K562 (cell line): ENCODE results near the gene TMPO. TPM values are rescaled to one million over a fixed set of nuclear protein-coding genes. Genes with fewer than 3 reads are reported as not detected.

Source experiments
- ATAC-seq: fragments of 200-7000 bp; cut with Tn5 transposase; 3 replicates; pipeline ENCODE4 v1.9.1; 2020; ENCODE audit warnings: moderate library complexity
- BruUV-seq: library from RNA; stranded (reverse); fragments of 400-500 nt; replicated peaks from 2 replicates; lab custom pipeline; 2021; lab: Mats Ljungman, UMichigan
- CTCF ChIA-PET: fragments of 300-600 bp; formaldehyde crosslinking; extraction: SDS; loops from one replicate; lab custom pipeline; 2021; ENCODE audit warnings: low intra/inter-chr PET ratio; lab: Yijun Ruan, JAX
- POLR2A ChIA-PET: fragments of 300-600, 350-650 bp; sonication (Branson Sonifier 250); formaldehyde crosslinking; extraction: SDS; loops from one replicate; lab custom pipeline; 2021; ENCODE audit warnings: antibody characterized with exemption, inconsistent platforms; lab: Yijun Ruan, JAX
- DNase-seq, 4 experiments: peaks; one replicate each; pipeline versions ENCODE4 v3.0.0 to v3.0.0-alpha.2; 2011 to 2018; ENCODE audit warnings: low spot score in 3 of 4, mixed read lengths in 3 of 4; ENCODE audit errors: extremely low read depth in 1 of 4
- FAIRE-seq: peaks from 2 replicates; lab custom pipeline; 2011; peaks lifted over from hg19 to GRCh38; lab: Jason Lieb, UNC
- H2AFZ ChIP-seq: 2 replicates; pipeline ENCODE4 v1.6.0; 2011; ENCODE audit warnings: low read depth, low read length, control low read depth, inconsistent platforms
- H3K27ac ChIP-seq: fragments of 200-600 bp; 3 replicates; pipeline ENCODE4 v1.8.0; 2011; ENCODE audit warnings: low read depth, mild to moderate bottlenecking, control low read depth, inconsistent platforms, low read length, moderate library complexity, mixed read lengths; ENCODE audit errors: extremely low read depth
- H3K27me3 ChIP-seq, 2 experiments: fragments of 300-600 bp in 1 of 2; 2 replicates in 1 of 2; 3 replicates in 1 of 2; pipeline versions ENCODE4 v1.6.0 to v1.8.0; 2011; ENCODE audit warnings: inconsistent platforms in 2 of 2, low read length in 2 of 2, mild to moderate bottlenecking in 1 of 2, mixed read lengths in 1 of 2, moderate library complexity in 1 of 2; ENCODE audit not compliant: control insufficient read depth in 2 of 2, insufficient read depth in 2 of 2
- H3K36me3 ChIP-seq: fragments of 300-600 bp; 3 replicates; pipeline ENCODE4 v1.8.0; 2011; ENCODE audit warnings: mild to moderate bottlenecking, low read length, inconsistent platforms; ENCODE audit not compliant: control insufficient read depth, insufficient read depth
- H3K4me1 ChIP-seq, 2 experiments: fragments of 200-600 bp in 1 of 2; replicated peaks in 1 of 2; 2 replicates in 1 of 2; 3 replicates in 1 of 2; pipeline versions ENCODE4 v1.5.1 to v1.8.0; 2011; ENCODE audit warnings: inconsistent platforms in 2 of 2, low read length in 2 of 2, mild to moderate bottlenecking in 1 of 2, mixed read lengths in 1 of 2, moderate library complexity in 1 of 2; ENCODE audit not compliant: control insufficient read depth in 2 of 2, insufficient read depth in 2 of 2
- H3K4me2 ChIP-seq: 2 replicates; pipeline ENCODE4 v1.6.1; 2011; ENCODE audit warnings: low read length, control low read depth, inconsistent platforms, mixed read lengths; ENCODE audit not compliant: insufficient read depth
- H3K4me3 ChIP-seq: fragments of 200-600 bp; sonication (generic), shearing (Covaris generic); 2 replicates; pipeline ENCODE4 v1.5.1; 2016; ENCODE audit warnings: control low read depth, inconsistent platforms
- H3K79me2 ChIP-seq: fragments of 200-600 bp; 3 replicates; pipeline ENCODE4 v1.8.0; 2011; ENCODE audit warnings: low read length, inconsistent platforms; ENCODE audit not compliant: control insufficient read depth, insufficient read depth
- H3K9ac ChIP-seq, 2 experiments: 2 replicates each; pipeline versions ENCODE4 v1.6.0 to v1.6.1; 2011; ENCODE audit warnings: low read depth in 2 of 2, low read length in 2 of 2, control low read depth in 1 of 2, inconsistent platforms in 1 of 2, mild to moderate bottlenecking in 1 of 2, mixed read lengths in 1 of 2; ENCODE audit not compliant: insufficient read depth in 1 of 2
- H3K9me1 ChIP-seq: one replicate; pipeline ENCODE4 v1.6.0; 2011; ENCODE audit warnings: inconsistent platforms, mild to moderate bottlenecking, low read length, moderate library complexity; ENCODE audit not compliant: control insufficient read depth, insufficient read depth
- H3K9me3 ChIP-seq: replicated peaks from 2 replicates; pipeline ENCODE4 v1.5.1; 2011; ENCODE audit warnings: low read depth, low read length, inconsistent platforms; ENCODE audit not compliant: control insufficient read depth, insufficient read depth
- H4K20me1 ChIP-seq: replicated peaks from 2 replicates; pipeline ENCODE4 v1.6.1; 2011; ENCODE audit warnings: low read length, inconsistent platforms, mixed read lengths; ENCODE audit not compliant: control insufficient read depth, insufficient read depth
- CTCF ChIP-seq, 3 experiments: IDR thresholded peaks in 2 of 3; conservative IDR thresholded peaks in 1 of 3; 2 replicates each; pipeline ENCODE4 v1.5.1; 2011 to 2012; ENCODE audit warnings: low read length in 3 of 3, mild to moderate bottlenecking in 3 of 3, control low read depth in 2 of 3, improper control_type of control experiment in 1 of 3, inconsistent platforms in 1 of 3, low read depth in 1 of 3, mixed read lengths in 1 of 3, moderate library complexity in 1 of 3; ENCODE audit not compliant: insufficient read depth in 2 of 3
- ESRRB ChIP-seq: fragments of 250-450 bp; sonication (Bioruptor Pico); IDR thresholded peaks from 2 replicates; pipeline ENCODE4 v1.5.0; 2020; ENCODE audit warnings: mild to moderate bottlenecking, moderate library complexity, borderline replicate concordance
- ETV6 ChIP-seq, 3 experiments: fragments of 150-350 bp in 1 of 3; sonication (generic) in 1 of 3; formaldehyde crosslinking in 1 of 3; IDR thresholded peaks; 2 replicates each; pipeline versions ENCODE4 v1.6.1 to v1.8.0; 2014 to 2022; ENCODE audit warnings: borderline replicate concordance in 2 of 3, low read depth in 2 of 3, antibody characterized with exemption in 1 of 3, low read length in 1 of 3, mild to moderate bottlenecking in 1 of 3, missing genetic modification reagents in 1 of 3
- FOXP4 ChIP-seq: sonication (generic); formaldehyde crosslinking; IDR thresholded peaks from 2 replicates; pipeline ENCODE4 v1.8.0; 2022; ENCODE audit warnings: mild to moderate bottlenecking, missing genetic modification reagents, borderline replicate concordance
- GABPA ChIP-seq: fragments of 200-800 bp; sonication (Bioruptor generic); conservative IDR thresholded peaks from 2 replicates; pipeline ENCODE4 v1.6.1; 2016; ENCODE audit warnings: low read depth, missing genetic modification characterization, missing compliant biosample characterization
- HDAC6 ChIP-seq: IDR thresholded peaks from 2 replicates; pipeline ENCODE4 v1.6.1; 2012; ENCODE audit warnings: low read depth, mild to moderate bottlenecking, control low read depth, inconsistent platforms, low read length, moderate library complexity
- MCM5 ChIP-seq: fragments of 450-650 bp; IDR thresholded peaks from 2 replicates; pipeline ENCODE4 v1.6.1; 2016; ENCODE audit warnings: low read depth
- MXD1 ChIP-seq: fragments of 250-450 bp; sonication (Bioruptor Pico); IDR thresholded peaks from 2 replicates; pipeline ENCODE4 v1.8.0; 2021; ENCODE audit warnings: borderline replicate concordance, mild to moderate bottlenecking, moderate library complexity; ENCODE audit not compliant: poor library complexity, severe bottlenecking
- NFIC ChIP-seq: fragments of 450-650 bp; IDR thresholded peaks from 2 replicates; pipeline ENCODE4 v1.6.1; 2017; ENCODE audit warnings: mild to moderate bottlenecking, inconsistent platforms
- RB1 ChIP-seq: fragments of 450-650 bp; IDR thresholded peaks from 2 replicates; pipeline ENCODE4 v1.6.1; 2017; ENCODE audit warnings: low read depth, mild to moderate bottlenecking
- SETDB1 ChIP-seq: IDR thresholded peaks from one replicate; pipeline ENCODE4 v1.6.1; 2012; ENCODE audit warnings: low read length, control low read depth, inconsistent platforms
- ZBTB8A ChIP-seq: fragments of 450-650 bp; IDR thresholded peaks from 2 replicates; pipeline ENCODE4 v1.6.1; 2018; ENCODE audit warnings: mild to moderate bottlenecking, moderate library complexity; ENCODE audit not compliant: partially characterized antibody
- ZNF282 ChIP-seq: sonication (generic); formaldehyde crosslinking; IDR thresholded peaks from 2 replicates; pipeline ENCODE4 v1.8.1; 2023; ENCODE audit warnings: missing genetic modification reagents
- ZNF3 ChIP-seq: fragments of 250-450 bp; sonication (Bioruptor Pico); IDR thresholded peaks from 2 replicates; pipeline ENCODE4 v1.5.0; 2021; ENCODE audit warnings: mild to moderate bottlenecking, moderate library complexity
- ZNF431 ChIP-seq: sonication (generic); formaldehyde crosslinking; IDR thresholded peaks from 2 replicates; pipeline ENCODE4 v1.8.0; 2022; ENCODE audit warnings: mild to moderate bottlenecking, missing genetic modification reagents
- WGBS: fragments of 100-300 bp; shearing (Covaris generic); methylation state at CpG from one replicate; pipeline ENCODE4 v1.1.6; 2016; ENCODE audit warnings: low coverage, mixed read lengths; ENCODE audit not compliant: insufficient coverage; ENCODE audit errors: missing lambda C conversion rate; 5-methylcytosine and 5-hydroxymethylcytosine counted together
- in situ Hi-C: fragments of 300-500 bp; cut with MboI; formaldehyde crosslinking; loops from 4 replicates; pipeline ENCODE4 v1.15.0; 2018; ENCODE audit warnings: inconsistent platforms, mixed read lengths
- intact Hi-C: fragments of 100-400 bp; cut with micrococcal nuclease; formaldehyde crosslinking; loops from 2 replicates; pipeline ENCODE4 v1.14.2; 2022
- polyA plus RNA-seq, 8 experiments: library from polyadenylated mRNA; depleted of rRNA in 4 of 8; stranded (reverse) in 5 of 8; unstranded in 3 of 8; fragments of >200 nt; fragmentation: Nextera tagmentation in 2 of 8; fragmentation: Illumina TruSeq in 1 of 8; extraction: Ambion mirVana in 2 of 8; extraction: Trizol in 1 of 8; gene quantifications; 2 replicates each; pipeline versions ENCODE4 v1.2.1 to v1.2.3, GENCODE V29; 2011 to 2014; ENCODE audit warnings: inconsistent platforms in 1 of 8, missing spikeins in 1 of 8
- total RNA-seq, 7 experiments: library from RNA; depleted of rRNA in 6 of 7; stranded (reverse); fragments of >200 nt in 6 of 7; fragmentation: Illumina TruSeq in 2 of 7; extraction: Trizol in 2 of 7; gene quantifications; 2 replicates each; pipeline versions ENCODE4 v1.2.1 to v1.2.3, GENCODE V29; 2011 to 2021; ENCODE audit warnings: low replicate concordance in 1 of 7

The TMPO gene
- total and polyA plus RNA-seq, 9 of the 15 experiments (the other 6 are each of a cell fraction or from before 2014, with no cell fraction given): 62.1 to 263 (median 182) TPM

GRCh38 chr12:98532687-98533304 is 17.4 kb downstream of the TMPO start (continued):
- TF ChIP-seq ETV6 (IDR thresholded peaks at IDR 0.05; ENCODE audit: borderline replicate concordance in 1 of 2, low read depth in 2 of 2, low read length in 1 of 2) (no peak), ETV6 (CRISPR knock-in tag; IDR thresholded peaks at IDR 0.05; ENCODE audit: borderline replicate concordance) (no peak), CTCF (IDR thresholded peaks at IDR 0.05 in 2 of 3, conservative IDR thresholded peaks at IDR 0.05 in 1 of 3; ENCODE audit: insufficient read depth in 2 of 3, low read depth in 1 of 3, low read length in 3 of 3) (peak; percentile 67 to 83 (median 73))

GRCh38 chr12:98533723-98534251 is 18.4 kb downstream of the TMPO start:
- Histone ChIP-seq H3K79me2 (peaks cover 83% of the 10 kb centered on the region), H4K20me1 (no peaks in the 10 kb centered on the region), H3K9ac (no peak overlapping the region), H3K4me3 (no peak overlapping the region), H3K27me3 (no peaks in the 10 kb centered on the region), H2AFZ (no peak overlapping the region), H3K36me3 (peaks cover 99% of the 10 kb centered on the region), H3K9me3 (no peaks in the 10 kb centered on the region), H3K4me2 (no peak overlapping the region), H3K4me1 (peaks cover 0 to 12% of the 10 kb centered on the region in 2 experiments; a peak in 3 of 5 replicates), H3K9me1 (no peaks in the 10 kb centered on the region), H3K27ac (peak overlapping the region; percentile 29; the same call in 1 of the 3 replicates)
- no peak for FAIRE-seq
- POLR2A ChIA-PET: interaction anchor here (0.6 to 5.0 kb wide), 5 partner anchors 10 to 60 kb away, joined by 3 to 33 read pairs (median 4); no protein-coding TSS in a partner anchor
- WGBS: 84% methylated on average over 4 of the region's 4 CpGs
- CTCF ChIA-PET: interaction anchor here (1.4 kb wide), 1 partner anchor 117 kb away, joined by 3 read pairs; no protein-coding TSS in a partner anchor
- no TSS peak for BruUV-seq
- DNase-seq: peak in 1 of 4 experiments; percentile 20
- intact Hi-C loops: loop anchor here (1.0 to 5.0 kb wide), 3 partner anchors 14 to 59 kb away; partner anchors contain the start of gene SLC25A3
- ATAC-seq: peak; percentile 83
- in situ Hi-C loops: no loop called here
- TF ChIP-seq GABPA (tag) (no peak), MCM5 (no peak), ZNF282 (CRISPR knock-in tag) (no peak), ESRRB (CRISPR knock-in tag) (no peak), HDAC6 (no peak), MXD1 (CRISPR knock-in tag) (no peak), NFIC (no peak), ZBTB8A (no peak), SETDB1 (no peak), ZNF3 (CRISPR knock-in tag) (no peak), FOXP4 (no peak), ZNF431 (CRISPR knock-in tag) (no peak), RB1 (no peak)
